NCI-H1417 treated with DMSO at 0.1 percent for 48 hours (cell line): Measurements from ENCODE around the gene BUB1B.
A peak's percentile ranks its signal among the peaks of the same experiment; 100 is the strongest.

ENCODE experiments used
- DNase-seq: peaks from one replicate; lab custom pipeline; 2025; lab: John Stamatoyannopoulos, UW

Gene BUB1B

GRCh38 chr15:40182358-40183029, 21.6 kb downstream of the BUB1B start:
- no peak for DNase-seq

- no peak for DNase-seq
Measured at GRCh38 chr15:40183636-40184463, 23.0 kb downstream of the BUB1B start.

DNA sequence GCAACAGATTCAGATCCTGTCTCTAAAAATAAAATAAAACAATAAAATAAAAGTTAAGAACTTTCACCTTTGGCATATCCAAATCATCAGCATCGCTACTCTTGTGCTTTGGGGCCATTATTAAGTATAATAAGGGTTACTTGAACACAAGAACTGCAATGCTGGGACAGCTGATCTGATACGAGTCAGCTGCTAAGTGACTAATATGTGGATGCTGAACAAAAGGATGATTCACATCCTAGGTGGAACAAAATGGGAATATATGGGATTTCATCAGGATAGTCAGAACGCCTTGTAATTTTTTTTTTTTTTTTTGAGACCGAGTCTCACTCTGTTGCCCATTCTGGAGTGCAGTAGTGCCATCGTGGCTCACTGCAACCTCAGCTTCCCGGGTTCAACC, 29.7 kb downstream of the BUB1B start:
- no peak for DNase-seq

GRCh38 chr15:40192942-40193341, 32.1 kb downstream of the BUB1B start:
- DNase-seq: no peak

DNA sequence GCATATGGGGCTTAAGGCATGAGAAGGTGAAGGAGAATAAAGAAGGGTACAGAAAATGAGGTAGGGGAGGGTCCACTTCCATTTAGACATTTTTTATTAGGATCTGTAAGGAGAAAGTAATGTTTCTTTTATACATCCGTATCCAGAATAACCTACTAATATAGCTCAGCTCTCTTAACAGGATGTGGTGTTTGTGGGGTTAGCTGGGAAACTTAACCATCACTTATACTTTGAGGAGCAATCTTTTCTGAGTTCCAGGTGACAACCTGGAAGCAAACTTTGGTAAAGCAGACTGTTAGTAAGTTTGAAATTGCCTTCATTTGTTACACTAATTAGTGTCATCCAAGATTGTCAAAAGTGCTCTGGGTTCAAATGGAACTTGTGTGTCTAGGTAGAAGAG, 36.6 kb downstream of the BUB1B start:
- DNase-seq: no peak

DNA sequence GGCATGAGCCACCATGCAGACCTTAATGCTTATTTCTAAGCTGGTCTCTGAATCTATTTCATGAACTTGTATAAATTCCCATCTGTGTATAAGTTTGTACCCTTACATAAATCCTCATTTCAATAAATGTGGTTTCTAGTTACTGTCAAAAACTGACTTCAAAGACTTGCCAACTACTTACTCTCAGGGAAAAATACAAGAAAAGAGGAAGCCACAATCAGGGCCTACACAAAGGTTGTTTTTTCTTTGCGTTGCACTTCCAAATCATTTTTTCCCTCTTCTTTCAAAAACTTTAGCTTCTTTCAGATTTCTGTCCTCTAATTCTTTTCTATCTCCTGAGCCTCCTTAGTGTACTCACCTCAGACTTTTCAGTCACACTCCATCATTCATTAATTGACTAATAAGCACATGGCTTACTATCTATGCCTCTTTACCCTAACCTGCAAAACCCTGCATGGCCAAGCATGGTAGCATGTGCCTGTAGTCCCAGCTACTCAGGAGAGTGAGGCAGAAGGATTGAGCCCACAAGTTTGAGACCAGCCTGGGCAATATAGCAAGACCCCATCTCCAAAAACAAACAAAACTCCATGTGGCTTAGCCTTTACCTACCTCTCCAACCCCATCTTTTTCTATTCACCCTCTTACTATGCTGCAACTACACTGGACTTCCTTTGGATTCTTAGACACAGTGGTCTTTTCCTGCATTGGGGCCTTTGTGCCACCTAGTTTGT, 37.7 kb downstream of the BUB1B start:
- DNase-seq: no peak

GRCh38 chr15:40204100-40204499, 43.2 kb downstream of the BUB1B start:
- DNase-seq: no peak

DNA sequence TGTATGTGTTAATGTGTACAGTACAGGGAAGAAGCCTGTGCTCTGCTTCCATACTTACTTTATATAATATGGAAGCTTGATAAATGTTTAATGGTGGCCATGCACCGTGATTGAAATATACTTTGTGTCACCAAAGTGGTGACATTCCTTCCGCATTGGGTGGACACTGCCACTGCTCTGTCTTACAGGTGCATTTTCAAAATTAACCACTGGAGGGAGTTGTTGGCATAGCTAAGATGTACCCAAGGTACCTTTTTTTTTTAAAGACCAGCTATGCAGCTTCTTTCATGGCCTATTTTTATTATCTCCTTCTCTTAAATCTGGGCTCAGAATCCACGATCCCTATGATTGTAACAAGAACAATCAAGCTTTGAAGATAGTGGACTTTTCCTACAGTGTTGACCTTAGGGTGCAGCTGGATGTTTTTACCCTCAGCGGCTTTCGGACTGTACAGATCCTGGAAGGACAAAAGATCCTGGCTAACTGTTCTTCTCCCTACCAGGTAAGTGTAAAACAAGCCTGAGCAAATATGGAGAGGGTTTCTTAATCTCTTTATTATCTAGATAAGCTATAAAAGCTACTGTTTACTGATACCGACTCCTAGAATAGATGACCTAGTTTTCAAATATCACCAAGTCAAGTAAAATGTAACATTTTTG, 56.4 kb downstream of the BUB1B start:
- peak; percentile 38 for DNase-seq

DNA sequence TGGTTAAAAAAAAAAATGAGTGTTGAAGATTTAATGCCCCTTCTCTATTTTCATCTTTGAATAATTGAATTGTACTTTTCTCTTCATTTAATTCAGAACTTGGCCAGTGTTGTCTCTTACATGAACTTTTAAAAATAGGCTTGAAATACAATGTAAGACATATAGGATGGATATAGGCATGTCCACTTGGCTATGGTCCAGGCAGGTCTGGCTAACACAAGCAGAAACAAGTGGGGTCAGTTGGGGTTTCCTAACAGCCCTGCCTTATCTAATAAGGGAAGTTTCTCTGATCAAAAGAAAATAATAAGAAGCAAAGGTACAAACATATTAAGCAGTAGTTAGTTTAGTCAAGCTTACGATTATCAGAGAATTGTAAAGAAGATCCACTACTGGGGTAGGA, 58.9 kb downstream of the BUB1B start:
- DNase-seq: no peak

- no peak for DNase-seq
Measured at GRCh38 chr15:40222131-40222530, 61.3 kb downstream of the BUB1B start.

DNA sequence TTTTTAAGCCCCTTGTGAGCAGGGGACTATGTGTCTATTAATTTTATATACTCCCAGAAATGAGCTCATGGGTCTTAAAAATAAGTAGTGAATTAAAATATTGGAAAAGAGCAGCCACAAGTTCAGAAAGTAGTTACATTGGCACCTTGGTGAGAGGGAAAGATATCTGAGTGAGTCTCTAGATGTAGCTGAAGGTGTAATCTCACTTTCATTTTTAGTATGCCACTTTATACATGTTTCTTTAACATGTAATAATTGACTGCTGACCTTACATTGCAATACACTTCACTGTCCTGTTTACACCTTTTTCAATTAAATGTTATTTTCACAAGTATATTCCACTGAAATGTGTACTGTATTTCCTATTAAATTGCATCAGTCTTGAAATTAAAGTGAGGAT, 65.9 kb downstream of the BUB1B start:
- no peak for DNase-seq

DNA sequence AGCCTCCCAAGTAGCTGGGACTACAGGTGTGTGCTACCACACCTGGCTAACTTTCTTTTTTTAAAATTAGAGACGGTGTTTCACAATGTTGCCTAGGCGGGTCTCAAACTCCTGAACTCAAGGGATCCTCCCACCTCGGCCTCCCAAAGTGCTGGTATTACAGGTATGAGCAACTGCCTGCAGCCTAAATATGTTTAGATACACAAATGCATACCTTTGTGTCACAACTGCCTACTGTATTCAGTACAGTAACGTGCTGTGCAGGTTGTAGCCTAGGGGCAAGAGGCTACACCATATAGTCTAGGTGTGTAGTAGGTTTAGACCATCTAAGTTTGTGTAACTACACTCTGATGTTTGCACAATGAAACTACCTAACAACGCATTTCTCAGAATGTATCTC, 68.4 kb downstream of the BUB1B start:
- no peak for DNase-seq

- no peak for DNase-seq
Measured at GRCh38 chr15:40229956-40230355, 69.1 kb downstream of the BUB1B start.

GRCh38 chr15:40232625-40233070, 71.8 kb downstream of the BUB1B start:
- no peak for DNase-seq

DNA sequence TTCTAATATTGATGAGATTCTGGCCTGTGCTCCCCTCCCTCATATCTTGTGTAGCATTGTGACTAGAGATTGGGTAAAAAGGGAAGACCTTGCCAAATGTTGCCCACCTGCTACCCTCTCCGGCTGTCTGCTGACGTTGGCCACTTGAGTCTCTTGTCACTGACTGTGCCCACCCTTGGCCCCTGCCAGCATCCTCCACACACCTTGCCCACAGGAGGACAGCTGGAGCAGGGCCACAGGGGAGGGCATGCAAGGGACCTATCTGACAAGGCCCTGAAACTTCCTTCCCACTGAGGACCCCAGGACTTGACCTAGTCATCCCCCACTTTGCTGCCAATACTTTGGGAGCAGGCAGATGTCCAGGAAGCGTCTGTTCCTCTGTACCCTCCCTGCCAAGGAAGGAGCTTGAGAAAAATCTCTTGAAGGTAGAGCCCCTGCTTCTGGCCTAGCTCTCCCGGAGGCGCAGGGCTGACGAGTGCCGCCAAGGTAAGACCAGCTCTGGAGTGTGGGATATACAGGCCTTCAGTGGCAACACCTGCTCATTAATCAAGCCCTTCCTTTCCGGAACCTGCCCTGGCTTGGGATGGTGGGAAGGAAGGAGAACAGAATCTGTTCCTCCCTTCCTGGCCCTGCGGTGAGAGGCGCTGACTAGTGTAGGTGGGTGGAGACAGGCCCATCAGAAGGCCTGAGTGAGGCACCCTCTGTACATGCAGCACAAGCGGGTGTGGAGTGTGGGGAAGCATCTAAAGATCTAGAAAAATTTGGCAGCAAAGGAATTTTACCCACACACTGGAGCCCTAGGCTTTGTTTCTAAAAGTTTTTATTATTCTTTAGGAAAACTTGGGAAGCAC, 73.1 kb downstream of the BUB1B start:
- no peak for DNase-seq

DNA sequence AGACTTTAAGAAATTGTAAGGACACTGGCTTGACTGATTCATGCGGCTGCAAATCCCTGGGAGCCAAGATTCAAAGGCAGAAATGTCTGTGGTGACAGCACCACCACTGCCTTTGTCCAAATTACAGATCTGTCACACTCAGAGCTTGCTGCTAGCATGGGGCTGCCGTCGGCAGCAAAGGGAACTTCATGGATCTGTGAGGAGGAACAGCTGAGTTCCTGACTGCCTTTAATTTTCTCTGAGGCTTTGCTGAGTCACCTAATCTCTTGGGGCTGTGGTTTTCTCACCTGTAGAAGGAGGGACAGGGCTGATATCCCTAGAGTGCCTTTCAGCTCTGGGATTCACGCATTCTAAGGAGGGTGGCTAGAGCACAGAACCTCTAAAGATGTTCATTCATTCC, 73.9 kb downstream of the BUB1B start:
- DNase-seq: no peak

GRCh38 chr15:40235201-40235885, 74.5 kb downstream of the BUB1B start:
- no peak for DNase-seq

DNA sequence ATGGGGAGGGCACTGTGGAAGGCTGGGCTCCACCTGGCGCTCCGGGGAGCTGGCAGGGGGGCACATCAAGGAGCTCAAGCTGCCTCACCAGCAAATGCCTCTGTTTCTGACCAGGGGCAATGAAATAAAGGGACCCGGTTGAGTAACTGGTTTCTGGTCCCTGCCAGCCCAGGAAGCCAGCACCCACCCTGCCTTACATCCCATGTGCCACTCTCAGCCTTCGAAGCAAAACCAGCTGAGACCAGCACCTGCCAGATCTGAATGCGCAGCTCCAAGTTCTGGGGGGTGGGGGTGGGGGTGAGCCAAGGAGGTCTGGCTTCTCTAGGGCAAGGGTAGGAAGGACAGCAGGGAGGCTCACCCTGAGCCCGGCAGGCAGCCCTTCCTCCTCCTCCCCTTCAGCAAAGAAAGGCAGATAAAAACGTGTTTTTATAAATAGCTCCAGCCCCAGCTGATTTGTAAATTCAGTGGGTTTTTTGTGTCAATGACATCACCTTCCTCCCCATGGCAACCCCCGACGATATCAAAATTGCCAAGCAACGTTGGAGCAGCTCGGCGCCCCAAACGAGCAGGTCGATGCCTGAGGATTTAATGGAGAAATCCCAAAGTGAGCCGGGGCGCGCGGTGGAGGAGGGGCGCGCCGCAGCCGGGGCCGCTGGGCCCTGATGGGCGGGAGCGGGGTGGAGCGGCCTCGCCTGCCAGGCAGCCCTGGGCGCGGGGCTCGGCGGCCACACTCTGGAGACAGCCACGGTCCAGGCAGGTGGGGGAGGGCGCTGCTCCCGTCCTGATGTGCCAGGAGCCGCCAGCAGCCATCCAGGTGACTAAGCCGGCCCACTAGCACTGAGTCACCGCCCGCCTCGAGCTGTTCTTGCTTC, 77.9 kb downstream of the BUB1B start, which contains the start of gene PAK6:
TSS of gene PAK6 (plus strand) at position 532 of the 872 bp plus-strand sequence. CDS start 25,723 bp downstream, outside the sequence.
- no peak for DNase-seq

DNA sequence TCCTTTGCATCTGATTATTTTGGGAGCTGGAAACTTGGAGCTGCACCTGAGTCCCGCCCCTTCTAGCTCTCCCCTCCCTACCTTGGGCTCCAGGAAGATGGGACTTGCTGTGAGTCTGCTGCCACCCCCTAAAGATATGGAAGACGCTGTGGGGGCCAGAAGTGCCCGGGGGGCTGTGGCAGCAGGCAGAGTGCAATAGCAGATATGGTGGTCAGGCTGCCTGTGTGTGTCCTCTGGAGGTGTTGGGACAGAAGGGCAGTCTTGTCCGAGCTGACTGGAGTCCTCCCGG, 78.5 kb downstream of the BUB1B start:
- no peak for DNase-seq
